Keratinocyte (primary cell): ENCODE data around the gene ZKSCAN1. TPM values are rescaled to one million over a fixed set of nuclear protein-coding genes. Genes with fewer than 3 reads are reported as not detected.

Experiments used
- DNase-seq: peaks from one replicate; pipeline ENCODE4 v3.0.0-alpha.2; 2011; ENCODE audit warnings: low read depth, missing footprints, low spot score
- FAIRE-seq: peaks from 2 replicates; lab custom pipeline; 2011; peaks lifted over from hg19 to GRCh38; lab: Jason Lieb, UNC
- H2AFZ ChIP-seq: 2 replicates; pipeline ENCODE4 v1.6.0; 2012; ENCODE audit warnings: low read length, control low read depth, inconsistent platforms; ENCODE audit not compliant: control insufficient read depth
- H3K27ac ChIP-seq: 2 replicates; pipeline ENCODE4 v1.5.1; 2011; ENCODE audit warnings: low read length; ENCODE audit not compliant: control insufficient read depth, insufficient read depth
- H3K27me3 ChIP-seq: 3 replicates; pipeline ENCODE4 v1.6.0; 2011; ENCODE audit warnings: low read length; ENCODE audit not compliant: control insufficient read depth, insufficient read depth; ENCODE audit errors: extremely low read depth
- H3K36me3 ChIP-seq, 2 experiments: 2 replicates in 1 of 2; 3 replicates in 1 of 2; pipeline ENCODE4 v1.5.1; 2011; ENCODE audit warnings: low read length in 2 of 2, mild to moderate bottlenecking in 1 of 2; ENCODE audit not compliant: control insufficient read depth in 2 of 2, insufficient read depth in 2 of 2; ENCODE audit errors: extremely low read depth in 1 of 2
- H3K4me1 ChIP-seq: 3 replicates; pipeline ENCODE4 v1.5.1; 2011; ENCODE audit warnings: low read length; ENCODE audit not compliant: control insufficient read depth, insufficient read depth; ENCODE audit errors: extremely low read depth
- H3K4me2 ChIP-seq: 3 replicates; pipeline ENCODE4 v1.6.0; 2011; ENCODE audit warnings: low read depth, low read length; ENCODE audit not compliant: control insufficient read depth, insufficient read depth; ENCODE audit errors: extremely low read depth
- H3K4me3 ChIP-seq, 3 experiments: fragments of 200-600 bp in 1 of 3; sonication (generic) in 1 of 3; 2 replicates in 2 of 3; 3 replicates in 1 of 3; pipeline ENCODE4 v1.5.1; 2011 to 2016; ENCODE audit warnings: low read length in 3 of 3, mild to moderate bottlenecking in 3 of 3, control low read depth in 2 of 3, inconsistent platforms in 1 of 3, low read depth in 1 of 3, mixed read lengths in 1 of 3, mixed run types in 1 of 3, moderate library complexity in 1 of 3; ENCODE audit not compliant: control insufficient read depth in 2 of 3, insufficient read depth in 2 of 3; ENCODE audit errors: extremely low read depth in 1 of 3
- H3K79me2 ChIP-seq: 2 replicates; pipeline ENCODE4 v1.6.0; 2012; ENCODE audit warnings: low read length; ENCODE audit not compliant: control insufficient read depth, insufficient read depth
- H3K9ac ChIP-seq: 3 replicates; pipeline ENCODE4 v1.6.0; 2011; ENCODE audit warnings: low read length; ENCODE audit not compliant: control insufficient read depth, insufficient read depth; ENCODE audit errors: extremely low read depth
- H3K9me1 ChIP-seq: 3 replicates; pipeline ENCODE4 v1.6.0; 2011; ENCODE audit warnings: low read length; ENCODE audit not compliant: control insufficient read depth, insufficient read depth; ENCODE audit errors: extremely low read depth
- H3K9me3 ChIP-seq: 2 replicates; pipeline ENCODE4 v1.5.1; 2012; ENCODE audit warnings: low read depth, low read length; ENCODE audit not compliant: control insufficient read depth
- H4K20me1 ChIP-seq: 3 replicates; pipeline ENCODE4 v1.6.0; 2011; ENCODE audit warnings: low read length; ENCODE audit not compliant: control insufficient read depth, insufficient read depth; ENCODE audit errors: extremely low read depth
- EZH2 ChIP-seq: IDR thresholded peaks from one replicate; pipeline ENCODE4 v1.6.1; 2012; ENCODE audit warnings: inconsistent platforms, mild to moderate bottlenecking, low read length, moderate library complexity
- dilution Hi-C: fragments of 300-500 bp; cut with MboI; formaldehyde crosslinking; loops from one replicate; pipeline ENCODE4 v1.7.0; 2020; ENCODE audit warnings: low sequenced_read_pairs; ENCODE audit not compliant: extremely low pct_ligation_motif_present
- polyA plus RNA-seq, 5 experiments: library from polyadenylated mRNA; depleted of rRNA in 3 of 5; stranded (reverse) in 3 of 5; stranded (forward) in 1 of 5; unstranded in 1 of 5; fragments of >200 nt; gene quantifications; 1 replicate in 1 of 5; 2 replicates in 3 of 5; 3 replicates in 1 of 5; pipeline versions ENCODE4 v1.2.1 to v1.2.3, GENCODE V29; 2011 to 2012; ENCODE audit warnings: missing spikeins in 2 of 5, low read depth in 1 of 5, low replicate concordance in 1 of 5
- TF ChIP-seq, protein P1 (sequence below), 3 experiments: IDR thresholded peaks in 1 of 3; conservative IDR thresholded peaks in 1 of 3; optimal IDR thresholded peaks in 1 of 3; 2 replicates in 2 of 3; 3 replicates in 1 of 3; pipeline versions ENCODE3 to v1.5.1; 2011; ENCODE audit warnings: low read length in 3 of 3, mild to moderate bottlenecking in 3 of 3, moderate library complexity in 2 of 3, control low read depth in 1 of 3, inconsistent platforms in 1 of 3; ENCODE audit not compliant: insufficient read depth in 2 of 3; ENCODE audit errors: extremely low read depth in 1 of 3

ZKSCAN1 gene
- polyA plus RNA-seq, 1 donor (not counting 4 experiments of a cell fraction or from before 2014, with no cell fraction given) = 24.7 TPM

DNA sequence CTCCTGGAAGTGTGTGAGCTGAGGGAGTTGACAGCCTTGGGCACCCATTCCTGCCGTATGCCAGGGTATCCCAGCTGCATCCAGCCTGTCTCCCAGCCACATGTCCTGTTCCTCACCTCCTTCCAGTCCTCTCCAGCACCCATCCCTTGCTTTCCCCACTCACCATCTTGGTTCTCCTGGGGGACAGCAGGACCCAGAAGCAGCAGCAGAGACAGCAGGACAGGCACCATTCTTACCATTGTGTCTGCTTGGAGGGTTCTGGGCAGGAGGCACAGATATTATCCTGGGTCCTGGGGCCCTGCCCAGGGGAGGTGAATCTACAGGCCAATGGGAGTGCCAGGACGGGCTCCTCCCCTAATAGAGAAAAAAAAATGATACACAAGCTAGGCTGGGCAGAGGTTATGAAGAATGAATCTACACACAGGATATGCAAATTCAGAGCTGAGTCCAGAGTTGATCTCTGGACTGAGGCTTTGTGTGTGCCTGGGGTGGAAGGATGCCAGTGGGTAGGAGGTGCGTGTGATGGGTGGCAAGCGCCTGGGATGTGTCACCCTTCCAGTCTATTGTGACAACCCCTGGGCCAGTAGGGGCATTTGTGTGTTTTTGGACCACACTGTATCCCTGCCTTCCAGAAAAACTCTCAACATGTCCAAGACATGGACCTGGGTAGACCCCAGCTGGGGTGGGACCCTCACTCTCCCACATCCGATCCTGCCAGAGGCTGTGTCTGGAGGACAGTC, 39.4 kb upstream of the ZKSCAN1 start, which contains the start of gene AZGP1:
Gene AZGP1, minus strand, starts transcription at position 250 of the 740 bp plus-strand sequence. Its CDS starts 11 bp downstream, at position 239.
- H3K4me1 ChIP-seq = no peaks in the 10 kb centered on the region
- no peak within 1 kb of the TSS for H3K4me3 ChIP-seq
- no peak within 1 kb of the TSS for H3K9ac ChIP-seq
- no peak for DNase-seq
- no peaks in the 10 kb centered on the region for H3K27me3 ChIP-seq
- no peak within 1 kb of the TSS for H3K4me2 ChIP-seq
- H2AFZ ChIP-seq = no peak within 1 kb of the TSS
- no peak for TF ChIP-seq EZH2
- TF ChIP-seq, protein P1, sequence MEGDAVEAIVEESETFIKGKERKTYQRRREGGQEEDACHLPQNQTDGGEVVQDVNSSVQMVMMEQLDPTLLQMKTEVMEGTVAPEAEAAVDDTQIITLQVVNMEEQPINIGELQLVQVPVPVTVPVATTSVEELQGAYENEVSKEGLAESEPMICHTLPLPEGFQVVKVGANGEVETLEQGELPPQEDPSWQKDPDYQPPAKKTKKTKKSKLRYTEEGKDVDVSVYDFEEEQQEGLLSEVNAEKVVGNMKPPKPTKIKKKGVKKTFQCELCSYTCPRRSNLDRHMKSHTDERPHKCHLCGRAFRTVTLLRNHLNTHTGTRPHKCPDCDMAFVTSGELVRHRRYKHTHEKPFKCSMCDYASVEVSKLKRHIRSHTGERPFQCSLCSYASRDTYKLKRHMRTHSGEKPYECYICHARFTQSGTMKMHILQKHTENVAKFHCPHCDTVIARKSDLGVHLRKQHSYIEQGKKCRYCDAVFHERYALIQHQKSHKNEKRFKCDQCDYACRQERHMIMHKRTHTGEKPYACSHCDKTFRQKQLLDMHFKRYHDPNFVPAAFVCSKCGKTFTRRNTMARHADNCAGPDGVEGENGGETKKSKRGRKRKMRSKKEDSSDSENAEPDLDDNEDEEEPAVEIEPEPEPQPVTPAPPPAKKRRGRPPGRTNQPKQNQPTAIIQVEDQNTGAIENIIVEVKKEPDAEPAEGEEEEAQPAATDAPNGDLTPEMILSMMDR (optimal IDR thresholded peaks at IDR 0.05 in 1 of 3, IDR thresholded peaks at IDR 0.05 in 1 of 3, conservative IDR thresholded peaks at IDR 0.05 in 1 of 3; ENCODE audit: extremely low read depth in 1 of 3, insufficient read depth in 2 of 3, low read length in 3 of 3) = no peak
- H3K27ac ChIP-seq = no peak within 1 kb of the TSS
- no peak for FAIRE-seq
- H3K79me2 ChIP-seq = no peaks in the 10 kb centered on the region
- no peaks in the 10 kb centered on the region for H4K20me1 ChIP-seq
- H3K9me1 ChIP-seq = no peaks in the 10 kb centered on the region
- no peaks in the 10 kb centered on the region for H3K9me3 ChIP-seq
- no peaks in the 10 kb centered on the region for H3K36me3 ChIP-seq
- dilution Hi-C loops = no loop called here

DNA sequence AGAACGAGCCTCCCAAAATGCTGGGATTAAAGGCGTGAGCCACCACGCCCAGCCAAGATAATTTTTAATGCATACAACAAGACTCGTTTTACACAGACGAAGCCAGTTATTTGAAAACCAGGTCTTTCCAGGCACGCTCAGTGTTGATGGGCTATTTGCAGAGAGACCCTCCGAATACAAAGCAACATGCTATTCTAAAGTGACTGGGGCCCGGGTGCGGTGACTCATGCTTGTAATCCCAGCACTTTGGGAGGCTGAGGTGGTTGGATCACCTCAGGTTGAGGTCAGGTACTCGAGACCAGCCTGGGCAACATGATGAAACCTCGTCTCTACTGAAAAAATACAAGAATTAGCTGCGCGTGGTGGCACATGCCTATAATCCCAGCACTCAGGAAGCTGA, 38.8 kb upstream of the ZKSCAN1 start:
- DNase-seq (no peak), FAIRE-seq (no peak)

More for the DNA sequence above, 38.8 kb upstream of the ZKSCAN1 start:
- Histone ChIP-seq H3K36me3 (no peaks in the 10 kb centered on the region), H3K4me3 (no peak overlapping the region), H4K20me1 (no peaks in the 10 kb centered on the region), H3K27ac (no peak overlapping the region), H3K4me2 (no peak overlapping the region), H3K79me2 (no peaks in the 10 kb centered on the region), H3K9me1 (no peaks in the 10 kb centered on the region), H3K4me1 (no peaks in the 10 kb centered on the region), H2AFZ (no peak overlapping the region), H3K27me3 (no peaks in the 10 kb centered on the region), H3K9ac (no peak overlapping the region), H3K9me3 (no peaks in the 10 kb centered on the region)
- no peak for TF ChIP-seq EZH2
- dilution Hi-C loops = no loop called here
